ENCODE measurements around the gene MAFG.

Gene MAFG

GRCh38 chr17:81909966-81910839 is 17.3 kb downstream of the MAFG start:
- DNase-seq (ENCODE audit: low read depth in 1 of 2, low spot score in 1 of 2), result no peak

- DNase-seq (ENCODE audit: low read depth in 1 of 2, low spot score in 1 of 2), result no peak
Measured at GRCh38 chr17:81909231-81909630, 18.3 kb downstream of the MAFG start.

DNA sequence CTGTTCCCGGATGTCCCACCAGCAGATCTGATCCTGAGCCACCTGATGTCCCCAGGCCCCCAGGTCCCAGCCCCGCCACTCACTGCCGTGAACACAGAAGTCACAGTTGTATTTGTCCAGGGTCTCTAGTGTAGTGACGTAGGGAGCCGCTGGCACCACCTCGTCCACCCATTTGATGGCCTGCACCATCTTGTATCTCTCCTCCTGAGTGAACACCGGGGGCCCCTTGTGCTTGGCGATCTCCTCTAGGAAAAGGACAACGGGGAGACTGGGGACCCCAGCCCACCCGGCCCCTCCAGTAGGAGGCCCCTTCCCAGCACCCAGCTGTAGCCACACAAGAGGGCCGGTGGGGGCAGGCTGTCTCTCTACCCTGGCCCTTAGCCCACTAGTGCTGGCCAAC is 18.7 kb downstream of the MAFG start:
- DNase-seq (ENCODE audit: low read depth in 1 of 2, low spot score in 1 of 2), result no peak

- no peak for DNase-seq (ENCODE audit: low read depth in 1 of 2, low spot score in 1 of 2)
Measured at GRCh38 chr17:81907219-81908145, 20.1 kb downstream of the MAFG start.

GRCh38 chr17:81906476-81907218 is 20.9 kb downstream of the MAFG start:
- no peak for DNase-seq (ENCODE audit: low read depth in 1 of 2, low spot score in 1 of 2)

- DNase-seq (ENCODE audit: low read depth in 1 of 2, low spot score in 1 of 2), result no peak
Measured at GRCh38 chr17:81905993-81906392, 21.5 kb downstream of the MAFG start.

- DNase-seq (ENCODE audit: low read depth in 1 of 2, low spot score in 1 of 2), result no peak
Measured at GRCh38 chr17:81905424-81905875, 22.1 kb downstream of the MAFG start.

DNA sequence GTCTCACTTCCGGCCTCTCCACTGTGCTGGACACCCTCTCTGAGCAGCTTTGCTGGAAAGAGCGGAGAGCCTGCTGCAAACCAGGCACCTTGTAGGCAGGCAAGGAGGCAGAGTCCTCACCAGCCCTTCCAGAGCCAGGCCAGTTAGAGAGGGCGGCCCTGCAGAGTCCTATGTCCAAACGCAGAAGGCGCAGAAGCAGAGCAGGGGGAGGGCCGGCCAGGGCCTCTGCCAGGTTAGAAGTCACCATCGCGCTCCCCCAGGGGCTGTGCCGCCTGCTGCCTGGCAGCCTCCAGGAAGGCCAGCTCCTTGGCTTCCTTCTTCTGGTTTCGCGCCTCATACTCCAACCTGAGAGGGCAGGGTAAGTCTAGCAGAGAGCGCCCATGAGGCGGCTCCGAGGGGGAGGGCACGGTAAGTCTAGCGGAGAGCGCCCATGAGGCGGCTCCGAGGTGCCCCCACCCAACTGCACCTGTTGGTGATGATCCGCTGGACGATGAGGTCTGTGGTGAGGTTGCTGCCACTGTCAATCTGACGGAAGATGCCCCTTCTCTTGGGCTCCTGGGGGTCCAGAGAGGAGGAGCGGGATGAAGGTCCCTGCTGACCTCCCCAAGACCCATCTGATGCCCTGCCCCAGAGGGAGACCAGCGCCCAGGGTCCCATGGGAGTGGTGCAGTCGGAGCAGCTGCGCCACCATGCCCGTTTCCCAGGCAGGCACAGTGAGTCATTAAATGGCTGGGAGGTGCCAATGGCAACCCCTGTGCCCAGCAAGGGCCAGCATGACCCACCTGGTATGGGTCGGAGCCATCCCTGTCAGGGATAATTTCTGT is 22.7 kb downstream of the MAFG start:
- no peak for DNase-seq (ENCODE audit: low read depth in 1 of 2, low spot score in 1 of 2)

- no peak for DNase-seq (ENCODE audit: low read depth in 1 of 2, low spot score in 1 of 2)
Measured at GRCh38 chr17:81903896-81904599, 23.5 kb downstream of the MAFG start.

DNA sequence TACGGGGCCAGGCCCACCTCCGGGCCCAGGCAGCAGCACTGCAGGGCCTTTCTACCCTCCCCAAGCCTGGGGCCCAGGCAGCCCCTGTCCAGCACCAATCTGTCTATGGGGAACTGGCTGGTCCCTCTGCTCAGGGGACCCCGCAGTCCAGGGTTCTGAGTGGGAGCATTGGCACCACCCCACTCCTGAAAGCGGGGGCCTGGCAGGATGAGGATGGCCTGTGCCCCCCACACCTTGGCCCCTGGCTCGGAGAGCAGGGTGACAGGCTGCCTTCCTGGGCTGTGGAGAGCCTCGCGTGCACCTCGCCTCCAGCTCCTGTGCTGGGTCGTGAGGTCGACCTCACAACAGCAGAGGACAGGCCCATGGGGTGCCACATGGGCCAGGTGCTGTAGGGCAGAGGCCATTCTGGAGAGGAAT is 24.1 kb downstream of the MAFG start:
- DNase-seq (ENCODE audit: low read depth in 1 of 2, low spot score in 1 of 2), result no peak

DNA sequence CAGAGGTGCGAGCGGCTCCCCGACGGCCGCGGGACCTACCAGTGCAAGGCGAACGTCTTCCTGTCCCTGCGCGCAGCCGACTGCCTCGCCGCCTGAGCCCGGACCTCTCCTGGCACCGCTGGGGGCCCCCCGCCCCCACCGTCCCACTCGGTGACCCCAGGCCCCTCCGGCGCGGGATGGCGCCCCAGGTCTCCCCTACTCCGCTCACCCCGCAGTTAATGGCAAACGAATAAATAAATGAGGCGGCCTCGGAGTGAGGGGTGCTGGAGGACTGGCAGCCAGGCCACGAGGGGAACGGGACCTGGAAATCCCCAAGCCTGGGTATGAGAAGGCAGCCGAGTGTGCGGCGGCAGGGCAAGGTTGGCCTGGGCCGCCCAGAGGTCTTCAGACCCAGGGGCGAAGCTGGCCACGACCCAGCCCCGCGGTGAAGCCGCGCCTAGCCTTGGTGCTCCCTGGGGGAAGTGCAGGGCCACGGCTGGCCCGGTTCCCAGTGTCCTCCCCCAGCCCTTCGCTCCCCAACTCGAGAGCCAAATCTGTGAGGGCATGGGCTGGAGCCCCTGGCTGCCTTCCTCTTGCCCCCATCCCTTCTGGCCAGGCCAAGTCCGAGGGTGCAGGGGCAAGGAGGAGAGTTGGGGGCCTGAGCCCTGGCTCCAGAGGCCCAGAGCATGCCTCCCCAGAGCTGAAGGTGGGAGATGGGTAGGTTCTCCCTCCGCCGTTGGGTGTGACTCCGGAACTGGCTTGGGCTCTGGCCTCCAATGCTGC is 24.7 kb downstream of the MAFG start:
- no peak for DNase-seq (ENCODE audit: low read depth in 1 of 2, low spot score in 1 of 2)

GRCh38 chr17:81902023-81902652 is 25.4 kb downstream of the MAFG start, which contains the start of gene NPB:
Gene NPB (plus strand): TSS chr17:81902238. CDS start chr17:81902278, 40 bp downstream.
- no peak for DNase-seq (ENCODE audit: low read depth in 1 of 2, low spot score in 1 of 2)

DNA sequence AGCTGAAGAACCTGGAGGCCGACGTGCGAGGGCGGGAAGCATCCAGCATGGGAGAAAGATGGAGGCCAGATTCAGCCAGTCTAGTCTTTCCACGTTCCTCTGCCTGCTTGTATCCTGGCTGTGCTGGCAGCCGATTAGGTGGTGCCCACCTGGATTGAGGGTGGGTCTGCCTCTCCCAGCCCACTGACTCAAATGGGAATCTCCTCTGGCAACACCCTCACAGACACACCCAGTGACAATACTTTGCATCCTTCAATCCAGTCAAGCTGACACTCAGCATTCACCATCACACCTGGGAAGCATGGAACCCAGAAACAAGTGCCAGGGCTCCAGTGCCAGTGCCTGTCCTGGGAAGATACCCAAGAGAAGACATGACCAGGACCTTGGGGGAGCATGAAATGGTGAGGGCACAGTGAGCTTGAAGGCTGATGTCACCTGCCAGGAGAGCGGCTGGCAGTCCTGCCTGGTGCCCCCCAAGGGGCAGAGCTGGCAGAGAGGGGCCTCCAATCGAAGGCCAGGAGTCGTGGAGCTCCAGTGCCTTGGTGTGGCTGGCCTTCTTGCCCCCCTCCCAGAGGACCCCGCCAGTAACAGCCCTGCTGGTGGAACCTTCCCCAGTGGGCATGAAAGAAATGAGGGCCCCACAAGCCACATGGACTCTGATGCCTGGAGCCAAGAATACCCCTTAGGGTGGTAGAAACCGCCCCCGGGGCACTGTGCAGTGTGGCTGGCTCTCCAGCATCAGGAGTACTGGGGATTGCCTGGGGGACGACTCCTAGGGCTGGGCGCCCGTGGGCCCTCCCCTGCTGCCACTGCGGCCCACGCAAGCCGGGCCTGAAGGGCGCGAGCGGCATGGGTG is 26.1 kb downstream of the MAFG start:
- no peak for DNase-seq (ENCODE audit: low read depth in 1 of 2, low spot score in 1 of 2)

DNA sequence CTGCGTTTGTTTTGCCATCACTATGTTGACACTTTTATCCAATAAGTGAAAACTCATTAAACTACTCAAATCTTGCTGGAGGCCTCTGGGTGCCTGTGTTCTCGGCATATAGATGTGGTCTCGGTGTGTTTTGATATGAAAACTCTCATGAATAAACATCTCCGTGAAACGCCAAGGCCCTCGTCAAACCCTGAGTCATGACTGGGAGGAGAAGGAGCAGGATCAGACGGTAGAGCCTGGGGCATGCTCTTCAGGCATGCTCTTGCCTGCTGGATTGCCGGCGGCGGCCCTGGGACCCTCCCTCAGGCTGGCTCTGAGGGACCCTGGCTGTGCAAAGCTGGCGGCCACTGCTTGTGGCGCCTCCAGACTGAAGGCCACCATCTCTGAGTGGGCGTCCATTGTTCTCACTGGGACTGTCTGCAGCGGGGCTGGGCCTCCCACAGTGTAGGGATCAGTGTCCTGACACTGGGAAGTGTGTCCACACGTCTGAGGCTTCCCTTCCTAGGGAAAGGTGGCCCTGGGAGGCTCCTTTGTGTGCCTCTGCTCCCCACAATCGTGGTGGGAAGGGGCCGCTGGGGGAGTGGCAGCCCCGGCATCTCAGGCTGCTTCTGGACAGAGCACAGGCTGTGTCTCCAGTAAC is 27.2 kb downstream of the MAFG start:
- no peak for DNase-seq (ENCODE audit: low read depth in 1 of 2, low spot score in 1 of 2)

DNA sequence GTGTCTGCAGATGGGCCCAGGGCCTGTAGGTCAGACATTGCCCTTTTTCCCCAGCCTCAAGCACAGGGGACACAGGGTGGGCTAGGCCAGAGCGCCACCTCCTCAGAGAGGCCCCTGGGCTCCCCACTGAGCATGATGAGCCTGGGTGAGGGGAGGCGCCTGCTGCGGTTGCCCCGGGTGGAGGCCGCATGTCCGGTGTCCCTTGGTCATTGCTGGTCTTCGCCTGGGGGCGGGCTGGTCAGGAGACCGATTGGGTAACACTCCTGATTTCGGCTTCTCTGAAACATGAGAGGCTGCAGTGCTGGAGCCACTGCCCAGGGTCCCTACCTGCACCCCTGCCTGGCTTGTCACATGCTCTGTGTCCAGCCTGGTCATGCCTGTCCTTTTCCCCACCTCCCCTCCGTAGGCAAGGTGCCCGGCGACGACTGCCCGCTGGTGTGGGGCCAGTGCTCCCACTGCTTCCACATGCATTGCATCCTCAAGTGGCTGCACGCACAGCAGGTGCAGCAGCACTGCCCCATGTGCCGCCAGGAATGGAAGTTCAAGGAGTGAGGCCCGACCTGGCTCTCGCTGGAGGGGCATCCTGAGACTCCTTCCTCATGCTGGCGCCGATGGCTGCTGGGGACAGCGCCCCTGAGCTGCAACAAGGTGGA is 27.9 kb downstream of the MAFG start:
- DNase-seq (ENCODE audit: low read depth in 1 of 2, low spot score in 1 of 2), result no peak

DNA sequence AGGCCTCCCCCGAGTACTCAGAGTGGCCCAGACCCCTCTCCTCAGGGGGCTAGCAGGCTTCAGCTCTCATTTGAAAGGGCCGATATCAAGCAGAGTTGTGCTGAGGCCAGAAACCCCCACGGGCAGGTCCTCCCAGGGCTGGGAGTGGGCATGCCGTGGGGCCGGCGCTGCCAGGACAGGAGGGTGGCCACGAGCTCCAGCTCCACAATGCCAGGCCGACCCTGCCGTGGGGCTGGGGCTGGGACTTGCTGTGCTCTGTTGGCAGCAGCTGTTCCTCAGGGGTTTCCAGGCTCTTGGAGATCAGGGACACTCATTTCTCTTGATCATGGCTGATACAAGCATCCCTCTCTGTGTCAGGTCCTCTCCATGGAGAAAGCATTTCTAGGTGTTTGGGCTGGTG is 28.6 kb downstream of the MAFG start:
- no peak for DNase-seq (ENCODE audit: low read depth in 1 of 2, low spot score in 1 of 2)
